PC-3 (cell line): Measurements from ENCODE around the gene MALL. TPM values are rescaled to one million over a fixed set of nuclear protein-coding genes. Genes with fewer than 3 reads are reported as not detected.

ENCODE experiments used
- ATAC-seq: fragments of 200-7000 bp; cut with Tn5 transposase; 2 replicates; pipeline ENCODE4 v1.9.1; 2020; ENCODE audit warnings: mild to moderate bottlenecking, moderate library complexity
- BruUV-seq: library from RNA; stranded (reverse); fragments of 400-500 nt; replicated peaks from 2 replicates; lab custom pipeline; 2021; lab: Mats Ljungman, UMichigan
- CTCF ChIA-PET: fragments of 300-600 bp; sonication (Branson Sonifier 250); formaldehyde crosslinking; loops from one replicate; lab custom pipeline; 2022; ENCODE audit warnings: antibody characterized with exemption; lab: Charles Lee
- POLR2A ChIA-PET: fragments of 300-600 bp; sonication (Branson Sonifier 250); formaldehyde crosslinking; loops from one replicate; lab custom pipeline; 2022; ENCODE audit warnings: antibody characterized with exemption; ENCODE audit not compliant: unreplicated experiment; lab: Charles Lee
- DNase-seq: peaks from one replicate; pipeline ENCODE4 v3.0.0-alpha.2; 2015
- H2AFZ ChIP-seq: fragments of 300-600 bp; sonication (generic); 2 replicates; pipeline ENCODE4 v1.6.0; 2016; ENCODE audit warnings: antibody characterized with exemption, low read length
- H3F3A ChIP-seq: fragments of 300-600 bp; sonication (generic); one replicate; pipeline ENCODE4 v1.6.0; 2017; ENCODE audit warnings: antibody characterized with exemption, low read length, control low read depth, mild to moderate bottlenecking; ENCODE audit not compliant: unreplicated experiment
- H3K27ac ChIP-seq: fragments of 300-600 bp; sonication (generic); 2 replicates; pipeline ENCODE4 v1.5.1; 2016; ENCODE audit warnings: mild to moderate bottlenecking, low read length
- H3K27me3 ChIP-seq: fragments of 300-600 bp; sonication (generic); 2 replicates; pipeline ENCODE4 v1.6.1; 2016; ENCODE audit warnings: low read length, mixed read lengths
- H3K36me3 ChIP-seq: fragments of 300-600 bp; sonication (generic); 2 replicates; pipeline ENCODE4 v1.6.1; 2016; ENCODE audit warnings: low read depth, mixed run types, low read length, mixed read lengths
- H3K4me1 ChIP-seq: fragments of 300-600 bp; sonication (generic); 2 replicates; pipeline ENCODE4 v1.5.1; 2016; ENCODE audit warnings: low read length; ENCODE audit not compliant: insufficient read depth
- H3K4me2 ChIP-seq: fragments of 300-600 bp; sonication (generic); 2 replicates; pipeline ENCODE4 v1.6.0; 2016; ENCODE audit warnings: low read length
- H3K4me3 ChIP-seq: fragments of 300-600 bp; sonication (generic); 2 replicates; pipeline ENCODE4 v1.5.1; 2016; ENCODE audit warnings: mild to moderate bottlenecking, low read length, mixed read lengths
- H3K79me2 ChIP-seq: fragments of 300-600 bp; sonication (generic); 2 replicates; pipeline ENCODE4 v1.6.1; 2017; ENCODE audit warnings: low read length, mixed read lengths
- H3K9ac ChIP-seq: fragments of 300-600 bp; sonication (generic); 2 replicates; pipeline ENCODE4 v1.6.0; 2016; ENCODE audit warnings: mild to moderate bottlenecking, low read length
- H3K9me2 ChIP-seq: fragments of 300-600 bp; sonication (generic); replicated peaks from 2 replicates; pipeline ENCODE4 v1.6.1; 2016; ENCODE audit warnings: mixed run types, low read length, mixed read lengths
- H3K9me3 ChIP-seq: fragments of 300-600 bp; sonication (generic); 2 replicates; pipeline ENCODE4 v1.6.1; 2016; ENCODE audit warnings: low read length, mixed read lengths
- H4K20me1 ChIP-seq: fragments of 300-600 bp; sonication (generic); 2 replicates; pipeline ENCODE4 v1.6.1; 2016; ENCODE audit warnings: low read length, mixed read lengths
- CTCF ChIP-seq: fragments of 300-600 bp; sonication (generic); conservative IDR thresholded peaks from 2 replicates; pipeline ENCODE4 v1.5.1; 2017; ENCODE audit warnings: antibody characterized with exemption, low read depth, mild to moderate bottlenecking, low read length
- EZH2 ChIP-seq: fragments of 300-600 bp; sonication (generic); IDR thresholded peaks from one replicate; pipeline ENCODE4 v1.6.1; 2017; ENCODE audit warnings: antibody characterized with exemption, mild to moderate bottlenecking, low read length; ENCODE audit not compliant: unreplicated experiment
- EZH2phosphoT487 ChIP-seq: fragments of 300-600 bp; sonication (generic); IDR thresholded peaks from 2 replicates; pipeline ENCODE4 v1.6.1; 2018; ENCODE audit warnings: mild to moderate bottlenecking, antibody characterized with exemption, low read length, borderline replicate concordance
- intact Hi-C: fragments of 100-400 bp; cut with micrococcal nuclease; formaldehyde crosslinking; loops from 2 replicates; pipeline ENCODE4 v1.9.0; 2023
- total RNA-seq: library from RNA; depleted of rRNA; stranded (reverse); fragments of >200 nt; gene quantifications from 2 replicates; pipeline ENCODE4 v1.2.3, GENCODE V29; 2014

Gene MALL
- total RNA-seq, 1 experiment from 2014 or later, result 123 TPM

DNA sequence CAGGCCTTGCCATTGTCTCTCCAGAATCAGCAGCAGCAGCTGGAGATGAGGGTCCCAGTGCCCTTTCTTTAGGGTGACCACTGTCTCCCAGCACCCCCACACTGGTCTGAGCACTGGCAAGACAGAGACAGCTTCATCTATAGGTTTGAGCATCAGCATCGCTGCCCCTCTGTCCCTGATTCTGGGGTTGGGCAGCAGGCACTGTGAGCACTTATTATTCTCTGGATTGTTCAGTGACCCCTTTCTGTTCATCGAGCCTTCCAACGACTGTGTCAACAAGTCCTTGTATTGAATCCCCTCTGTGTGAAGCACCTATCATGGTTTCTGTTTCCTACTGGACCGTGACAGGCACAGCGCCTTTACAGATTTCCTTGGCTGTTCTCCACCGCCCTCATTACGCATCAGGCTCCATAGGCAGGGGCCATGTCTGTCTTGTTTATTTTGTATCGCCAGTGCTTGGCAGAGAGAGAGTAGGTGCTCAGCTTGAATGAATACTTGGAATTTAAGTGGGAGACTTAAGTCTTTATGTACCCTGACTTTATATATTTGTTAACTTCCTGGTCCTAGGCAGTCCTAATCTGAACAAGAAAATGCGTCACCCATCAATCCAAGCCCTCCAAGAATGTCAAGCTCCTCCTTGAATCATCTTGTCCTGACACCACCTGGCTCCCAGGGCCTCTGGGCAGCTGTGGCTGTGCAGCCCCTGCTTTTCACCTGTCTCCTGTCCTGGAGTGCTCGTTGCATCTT lies 11.4 kb downstream of the MALL start:
- peaks cover 29% of the 10 kb centered on the region for H3F3A ChIP-seq
- ChIA-PET POLR2A (no interaction called here), CTCF (no interaction called here)
- H3K79me2 ChIP-seq, result peaks cover 68% of the 10 kb centered on the region
- TF ChIP-seq EZH2phosphoT487, result no peak
- no peak for TF ChIP-seq CTCF
- no peak for TF ChIP-seq EZH2
- H3K36me3 ChIP-seq, result peaks cover 27% of the 10 kb centered on the region
- peak overlapping the region; percentile 90 for H3K9ac ChIP-seq
- no peak for ATAC-seq
- peaks cover 88% of the 10 kb centered on the region for H3K4me1 ChIP-seq
- H3K9me2 ChIP-seq, result no peaks in the 10 kb centered on the region
- no peaks in the 10 kb centered on the region for H3K27me3 ChIP-seq
- peak; percentile 62 for DNase-seq
- no peaks in the 10 kb centered on the region for H4K20me1 ChIP-seq
- H2AFZ ChIP-seq, result no peak overlapping the region
- intact Hi-C loops, result no loop called here
- no peak overlapping the region for H3K4me3 ChIP-seq
- BruUV-seq, result no TSS peak
- no peaks in the 10 kb centered on the region for H3K9me3 ChIP-seq
- peak overlapping the region; percentile 73 for H3K4me2 ChIP-seq
- H3K27ac ChIP-seq, result peak overlapping the region; percentile 98

GRCh38 chr2:110103061-110103961 lies 12.3 kb downstream of the MALL start:
- H3K9me3 ChIP-seq, result no peaks in the 10 kb centered on the region
- DNase-seq (no peak), ATAC-seq (no peak)
- H3K4me1 ChIP-seq, result peaks cover 79% of the 10 kb centered on the region
- H3F3A ChIP-seq, result peaks cover 29% of the 10 kb centered on the region
- H4K20me1 ChIP-seq, result no peaks in the 10 kb centered on the region
- BruUV-seq, result no TSS peak
- H3K9me2 ChIP-seq, result no peaks in the 10 kb centered on the region
- peak overlapping the region; percentile 69 for H3K4me2 ChIP-seq
- no peak overlapping the region for H3K4me3 ChIP-seq
- intact Hi-C loops, result no loop called here
- H3K27me3 ChIP-seq, result no peaks in the 10 kb centered on the region
- peak overlapping the region; percentile 90 for H3K9ac ChIP-seq
- H3K27ac ChIP-seq, result peak overlapping the region; percentile 98
- peaks cover 68% of the 10 kb centered on the region for H3K79me2 ChIP-seq
- CTCF ChIA-PET, result no interaction called here
- POLR2A ChIA-PET, result no interaction called here
- H2AFZ ChIP-seq, result no peak overlapping the region
- no peak for TF ChIP-seq CTCF
- TF ChIP-seq EZH2, result no peak
- TF ChIP-seq EZH2phosphoT487, result no peak
- peaks cover 29% of the 10 kb centered on the region for H3K36me3 ChIP-seq
